GM20431 (cell line): ENCODE data around the gene PTPRJ.
"Not testable (repeated sequence)": the region's sequence is repeated elsewhere in the genome, so short reads cannot be mapped to it uniquely, and the experiment has no call there.

ENCODE experiments used
- in situ Hi-C: fragments of 300-500 bp; cut with MseI, MboI; formaldehyde crosslinking; loops from one replicate; pipeline ENCODE4 v1.15.0; 2020; ENCODE audit warnings: low sequenced_read_pairs; ENCODE audit not compliant: unreplicated experiment

PTPRJ gene

DNA sequence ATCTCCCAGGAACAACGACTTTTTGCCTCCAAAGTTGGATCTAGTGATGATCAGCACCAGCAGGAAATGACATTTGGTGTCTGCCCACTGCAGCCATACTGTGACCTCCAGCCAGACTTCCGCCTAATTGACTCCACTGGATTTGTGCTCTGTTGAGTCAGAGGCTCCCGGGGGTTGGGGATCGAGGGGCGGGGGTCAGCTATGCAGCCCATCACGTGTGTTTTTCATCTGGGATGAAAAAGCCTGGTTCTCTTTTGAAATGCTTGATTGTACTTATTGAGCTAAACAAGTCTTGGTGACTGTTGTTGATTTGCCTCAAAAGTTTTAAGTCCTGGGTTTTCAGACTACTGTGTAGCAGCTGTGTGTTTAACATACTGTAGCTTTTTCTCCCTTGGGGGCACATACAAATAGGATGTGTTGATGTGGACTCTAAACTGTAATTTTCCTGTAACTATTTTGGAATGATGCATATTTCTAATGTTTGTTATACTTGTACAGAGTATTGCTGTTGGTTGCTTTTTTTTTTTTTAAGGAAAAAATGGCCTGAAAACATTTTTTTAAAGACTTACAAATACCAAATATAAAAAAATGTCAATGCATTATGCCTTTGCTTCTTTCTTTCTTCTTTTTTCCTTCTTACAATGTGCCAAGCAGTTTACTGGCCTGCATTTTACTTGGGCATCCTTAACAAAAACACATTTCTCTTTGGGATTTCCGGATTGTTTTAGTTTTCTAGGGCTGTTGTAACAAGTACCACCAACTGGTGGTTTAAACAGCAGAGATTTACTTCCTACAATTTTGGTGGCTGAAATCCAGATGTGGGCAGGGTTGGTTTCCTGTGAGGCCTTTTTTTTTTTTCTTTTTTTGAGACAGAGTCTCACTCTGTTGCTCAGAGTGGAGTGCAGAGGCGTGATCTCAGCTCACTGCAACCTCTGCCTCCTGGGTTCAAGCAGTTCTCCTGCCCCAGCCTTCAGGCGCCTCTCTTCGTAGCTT is 190.2 kb downstream of the PTPRJ start:
- in situ Hi-C loops, result no loop called here

- in situ Hi-C loops, result no loop called here
Measured at GRCh38 chr11:48172818-48173609, 192.7 kb downstream of the PTPRJ start.

- in situ Hi-C loops, result no loop called here
Measured at GRCh38 chr11:48177661-48178060, 197.3 kb downstream of the PTPRJ start.

GRCh38 chr11:48180627-48181026 is 200.3 kb downstream of the PTPRJ start:
- in situ Hi-C loops, result no loop called here

DNA sequence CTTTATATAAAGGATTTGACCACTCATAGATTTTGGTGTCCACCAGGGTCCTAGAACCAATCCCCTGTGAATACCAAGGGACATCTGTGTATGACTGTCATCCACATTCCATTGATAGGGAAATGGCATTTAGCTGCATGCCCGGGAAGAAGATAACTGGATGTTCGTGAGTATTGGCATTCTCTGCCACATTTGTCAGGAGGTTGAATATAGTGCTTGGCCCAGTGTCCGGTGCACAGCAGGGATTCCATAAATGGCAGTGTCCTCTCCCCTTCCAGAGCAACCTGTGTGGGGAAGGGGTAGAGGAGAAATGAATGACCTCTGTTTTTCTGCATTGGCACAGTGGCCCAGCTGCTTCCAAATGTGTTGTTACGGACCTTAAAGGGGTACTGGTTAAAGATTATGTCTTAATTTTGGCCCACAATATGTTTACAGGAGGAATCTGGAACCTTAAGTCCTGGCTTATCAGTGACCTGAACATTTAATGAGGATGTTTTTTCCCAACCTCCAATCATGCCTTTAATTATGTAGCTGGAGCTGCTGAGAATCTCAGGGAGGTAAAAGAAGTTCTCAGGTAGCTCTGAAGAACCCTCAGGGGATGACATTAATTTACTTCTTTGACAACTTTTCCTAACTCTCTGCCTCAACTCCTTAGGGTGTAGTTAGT is 202.6 kb downstream of the PTPRJ start:
- in situ Hi-C loops, result no loop called here

GRCh38 chr11:48184452-48184851 is 204.1 kb downstream of the PTPRJ start:
- in situ Hi-C loops, result no loop called here

GRCh38 chr11:48190906-48191654 is 210.7 kb downstream of the PTPRJ start:
- in situ Hi-C loops, result not testable (repeated sequence)

DNA sequence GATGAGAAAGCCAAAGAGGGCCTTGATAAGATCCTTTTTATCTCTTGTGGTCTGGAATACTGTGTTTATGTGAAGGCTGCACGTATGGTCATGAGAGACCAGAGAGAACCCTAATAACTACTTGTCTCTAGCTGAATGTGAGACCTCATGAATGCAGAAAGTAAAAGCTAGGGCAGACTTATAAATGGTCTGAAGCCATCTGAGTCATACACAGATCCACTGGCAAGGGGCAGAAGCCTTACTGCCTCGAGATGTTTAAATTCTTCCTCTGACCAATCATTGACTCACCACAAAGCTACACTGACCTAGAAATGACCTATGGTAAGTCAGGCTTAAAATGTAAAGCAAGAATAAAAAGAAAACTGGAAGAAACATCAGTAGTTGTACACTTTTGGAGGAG is 213.5 kb downstream of the PTPRJ start:
- in situ Hi-C loops, result no loop called here

DNA sequence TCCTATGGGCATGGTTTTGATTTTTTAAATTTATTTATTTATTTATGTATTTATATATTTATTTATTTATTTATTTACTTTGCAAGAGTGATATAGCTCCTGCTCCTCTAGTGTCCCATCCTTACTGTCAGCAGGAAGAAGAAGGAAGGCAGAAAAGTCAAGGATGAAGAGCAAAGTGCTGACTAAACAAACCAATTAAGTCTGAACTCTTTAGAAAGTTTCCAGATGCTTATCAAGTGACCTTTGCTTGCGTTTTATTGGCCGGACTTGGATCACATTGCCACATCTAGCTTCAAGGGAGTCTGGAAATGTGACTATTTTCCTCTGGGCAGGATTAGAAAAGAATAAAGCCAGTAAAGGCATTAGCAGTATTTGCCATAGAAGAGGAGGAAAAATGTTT is 227.5 kb downstream of the PTPRJ start:
- in situ Hi-C loops, result no loop called here

GRCh38 chr11:48210052-48210451 is 229.7 kb downstream of the PTPRJ start:
- in situ Hi-C loops, result no loop called here

GRCh38 chr11:48216510-48216909 is 236.2 kb downstream of the PTPRJ start, which contains the start of gene OR4B1:
TSS of gene OR4B1 (plus strand) at chr11:48216810. CDS start at chr11:48216810, 0 bp downstream.
- in situ Hi-C loops, result no loop called here
